Heart right ventricle (tissue), 16 donors: Measurements from ENCODE around the gene TESMIN. TPM values are rescaled to one million over a fixed set of nuclear protein-coding genes. Genes with fewer than 3 reads are reported as not detected.

Source experiments
- ATAC-seq, 8 donors: fragments of 200-7000 bp; cut with Tn5 transposase; one replicate each; pipeline ENCODE4 v1.9.1; 2020; ENCODE audit warnings: mild to moderate bottlenecking in 8 of 8, moderate library complexity in 8 of 8, moderate number of reproducible peaks in 1 of 8
- DNase-seq, 2 donors: peaks; one replicate each; pipeline ENCODE4 v3.0.0-alpha.2; 2020
- H3K27ac ChIP-seq, 10 donors: fragments of 200-600 bp; sonication (generic) in 2 of 10; one replicate each; pipeline versions ENCODE4 v1.5.0 to v1.8.0; 2020 to 2022; ENCODE audit warnings: mild to moderate bottlenecking in 3 of 10
- H3K27me3 ChIP-seq, 7 donors: fragments of 200-600 bp; one replicate each; pipeline ENCODE4 v1.8.0; 2021 to 2022; ENCODE audit warnings: mild to moderate bottlenecking in 2 of 7
- H3K36me3 ChIP-seq, 9 donors: fragments of 200-600 bp; sonication (generic) in 1 of 9; one replicate each; pipeline versions ENCODE4 v1.5.0 to v1.8.0; 2020 to 2022; ENCODE audit warnings: mild to moderate bottlenecking in 2 of 9
- H3K4me1 ChIP-seq, 9 donors: fragments of 200-600 bp; sonication (generic) in 1 of 9; one replicate each; pipeline versions ENCODE4 v1.5.0 to v1.8.0; 2020 to 2022; ENCODE audit warnings: mild to moderate bottlenecking in 4 of 9
- H3K4me3 ChIP-seq, 10 donors: fragments of 200-600 bp; sonication (generic) in 2 of 10; one replicate each; pipeline versions ENCODE4 v1.5.0 to v1.8.0; 2020 to 2022; ENCODE audit warnings: mild to moderate bottlenecking in 7 of 10, moderate library complexity in 2 of 10
- H3K9me3 ChIP-seq, 11 donors: fragments of 200-600 bp in 10 of 11; sonication (generic) in 2 of 11; one replicate each; pipeline versions ENCODE4 v1.5.0 to v1.8.0; 2013 to 2022; ENCODE audit warnings: mild to moderate bottlenecking in 2 of 11, control low read depth in 1 of 11, moderate library complexity in 1 of 11
- CTCF ChIP-seq, 9 donors: fragments of 200-600 bp; sonication (generic) in 2 of 9; IDR thresholded peaks; one replicate each; pipeline versions ENCODE4 v1.5.0 to v1.8.0; 2021 to 2022; ENCODE audit warnings: antibody characterized with exemption in 9 of 9, mild to moderate bottlenecking in 5 of 9, moderate library complexity in 1 of 9
- WGBS, 2 donors: extraction: QIAGEN DNeasy Blood & Tissue Kit; methylation state at CpG; one replicate each; pipeline ENCODE4 v1.1.7; 2013; ENCODE audit warnings: inconsistent platforms in 1 of 2; 5-methylcytosine and 5-hydroxymethylcytosine counted together
- intact Hi-C, 10 donors: fragments of 100-400 bp; cut with DNase I; formaldehyde crosslinking; loops; one replicate each; pipeline versions ENCODE4 v1.11.1 to v1.14.2; 2022
- long read RNA-seq, 3 donors: library from polyadenylated mRNA; unstranded; transcript quantifications; one replicate each; pipeline ENCODE4 v2.0.0, GENCODE V29; 2020 to 2021
- polyA plus RNA-seq, 2 donors: library from polyadenylated mRNA; stranded (reverse); fragments of 200-250 nt; gene quantifications; one replicate each; pipeline ENCODE4 v1.2.3, GENCODE V29; 2013
- total RNA-seq, 10 donors: library from RNA; stranded (reverse); fragmentation: NEBNext Ultra II Directional in 3 of 10; extraction: Animal tissue kit (Norgen Biotek cat#: 25700) in 3 of 10; gene quantifications; one replicate each; pipeline versions ENCODE4 v1.2.1 to v1.2.4, GENCODE V29; 2021 to 2023
- donor health status: Arrhythmogenic right ventricular cardiomyopathy.
- donor health status: ischemic (EF 13 %, LVEDD 7.1; RV severe dilation, severe dysfunction).
- donor health status: healthy with polysubstance abuse.
- donor health status: DM: no; HTN: yes; CAD: no.
- donor health status: DM: no; HTN: no; CAD: no.
- donor health status: ischemic (EF 25% LVEDD 6.9; RV normal size, moderate dysfunction).
- donor health status: ischemic (EF 25% LVEDD 5.7; RV mildly dilated, moderate dysfunction).
- donor health status: healthy.
- donor health status: DM: yes; HTN: yes; CAD: no.
- donor health status: Ischemic cardiomyopathy.
- donor health status: ischemic (EF 35%, LVEDD 5.7; RV mildly dilated, moderate dysfunction).
- donor health status: nonischemic (EF 11% LVEDD 7.7; RV severe dilation, severe dysfunction).
- donor health status: DM: yes; HTN: yes; CAD: no.
- donor health status: PGD.
- donor health status: ischemic (EF 29% LVEDD 5.4; RV normal size, mild dysfunction).
- donor health status: nonischemic (EF 23%, LVEDD 6.1; RV moderate dilation, normal function).

TESMIN gene
- 1 to 10 TPM in 3 of 10 donors, under 1 TPM in 6, not detected in 1; 0.30 to 2.6 (median 0.64) TPM for total RNA-seq
- polyA plus RNA-seq = under 1 TPM in 1 of 2 donors, not detected in 1; 0.13 TPM
- long read RNA-seq, donor 1 = 0 reads
- long read RNA-seq, donor 2 = 0 reads
- long read RNA-seq, donor 3, partial matches to known transcripts = 0 of 1 reads
- long read RNA-seq, donor 3, other reads (novel, unspliced or antisense) = 1 of 1 reads

GRCh38 chr11:68751331-68751856 is at the start of gene TESMIN:
Gene TESMIN (minus strand): TSS chr11:68751520. CDS start chr11:68750660, 860 bp downstream.
- intact Hi-C loops = loop anchor here in 1 of 10 donors (10.0 kb wide), 1 partner anchor 137 kb away; no protein-coding TSS in a partner anchor
- Histone ChIP-seq H3K9me3 (no peaks in the 10 kb centered on the region), H3K27ac (peak within 1 kb of the TSS in 2 of 10 donors; percentile 8 to 70), H3K27me3 (no peaks in the 10 kb centered on the region), H3K4me3 (peak within 1 kb of the TSS in 8 of 10 donors; percentile 10 to 54 (median 42)), H3K36me3 (peaks cover 0 to 23% (median 4%) of the 10 kb centered on the region in 9 donors), H3K4me1 (peaks cover 0 to 28% (median 17%) of the 10 kb centered on the region in 9 donors)
- ATAC-seq = peak; percentile 85 to 93 (median 92)
- no peak for TF ChIP-seq CTCF (IDR thresholded peaks at IDR 0.05)
- peak; percentile 72 to 89 for DNase-seq
- WGBS, 2 donors = 3 to 5% methylated on average over 37 to 42 of the region's 42 CpGs

GRCh38 chr11:68798221-68798813 is 47.0 kb upstream of the TESMIN start:
- peak in 4 of 8 donors; percentile 25 to 56 (median 42) for ATAC-seq
- Histone ChIP-seq H3K36me3 (peaks cover 0 to 100% (median 57%) of the 10 kb centered on the region in 9 donors), H3K27ac (peak overlapping the region in 1 of 10 donors; percentile 0), H3K4me3 (no peak overlapping the region), H3K27me3 (no peaks in the 10 kb centered on the region), H3K4me1 (peaks cover 0 to 6% (median 0%) of the 10 kb centered on the region in 9 donors), H3K9me3 (no peaks in the 10 kb centered on the region)
- WGBS, 2 donors = 69 to 71% methylated on average over 23 of the region's 23 CpGs
- peak; percentile 21 to 65 (median 61) for TF ChIP-seq CTCF (IDR thresholded peaks at IDR 0.05)
- intact Hi-C loops = no loop called here
- peak in 1 of 2 donors; percentile 29 for DNase-seq

- ATAC-seq (peak; percentile 58 to 86 (median 72)), DNase-seq (peak in 1 of 2 donors; percentile 64)
- no peak for TF ChIP-seq CTCF (IDR thresholded peaks at IDR 0.05)
- 72 to 73% methylated on average over 19 of the region's 19 CpGs for WGBS, 2 donors
- Histone ChIP-seq H3K9me3 (no peaks in the 10 kb centered on the region), H3K4me1 (peaks cover 0 to 8% (median 0%) of the 10 kb centered on the region in 9 donors), H3K4me3 (no peak overlapping the region), H3K36me3 (peaks cover 0 to 100% (median 57%) of the 10 kb centered on the region in 9 donors), H3K27ac (peak overlapping the region in 4 of 10 donors; percentile 1 to 58 (median 10)), H3K27me3 (no peaks in the 10 kb centered on the region)
- intact Hi-C loops = no loop called here
Measured at GRCh38 chr11:68796801-68797200, 45.5 kb upstream of the TESMIN start.

- Histone ChIP-seq H3K27ac (no peak overlapping the region), H3K4me3 (no peak overlapping the region), H3K27me3 (no peaks in the 10 kb centered on the region), H3K36me3 (peaks cover 0 to 99% (median 57%) of the 10 kb centered on the region in 9 donors), H3K9me3 (no peaks in the 10 kb centered on the region), H3K4me1 (peaks cover 0 to 8% (median 0%) of the 10 kb centered on the region in 9 donors)
- no peak for TF ChIP-seq CTCF (IDR thresholded peaks at IDR 0.05)
- DNase-seq = no peak
- peak in 3 of 8 donors; percentile 36 to 66 (median 66) for ATAC-seq
- intact Hi-C loops = no loop called here
- 85 to 87% methylated on average over 18 of the region's 18 CpGs for whole genome bisulfite sequencing, 2 donors
Measured at GRCh38 chr11:68792400-68792966, 41.2 kb upstream of the TESMIN start.
